Stimulated activated CD8-positive, alpha-beta memory T cell treated with anti-CD3 and anti-CD28 coated beads, Interleukin-12 subunit alpha, Interleukin-12 subunit beta, amount 100 ng/mL, for 24 hours (primary cell): ENCODE measurements around the gene CDC42EP4.
"Not testable (repeated sequence)": the region's sequence is repeated elsewhere in the genome, so short reads cannot be mapped to it uniquely, and the experiment has no call there.

Experiments
- DNase-seq: peaks from one replicate; pipeline ENCODE4 v3.0.0-alpha.2; 2020; ENCODE audit errors: extremely low read depth

CDC42EP4 gene

DNA sequence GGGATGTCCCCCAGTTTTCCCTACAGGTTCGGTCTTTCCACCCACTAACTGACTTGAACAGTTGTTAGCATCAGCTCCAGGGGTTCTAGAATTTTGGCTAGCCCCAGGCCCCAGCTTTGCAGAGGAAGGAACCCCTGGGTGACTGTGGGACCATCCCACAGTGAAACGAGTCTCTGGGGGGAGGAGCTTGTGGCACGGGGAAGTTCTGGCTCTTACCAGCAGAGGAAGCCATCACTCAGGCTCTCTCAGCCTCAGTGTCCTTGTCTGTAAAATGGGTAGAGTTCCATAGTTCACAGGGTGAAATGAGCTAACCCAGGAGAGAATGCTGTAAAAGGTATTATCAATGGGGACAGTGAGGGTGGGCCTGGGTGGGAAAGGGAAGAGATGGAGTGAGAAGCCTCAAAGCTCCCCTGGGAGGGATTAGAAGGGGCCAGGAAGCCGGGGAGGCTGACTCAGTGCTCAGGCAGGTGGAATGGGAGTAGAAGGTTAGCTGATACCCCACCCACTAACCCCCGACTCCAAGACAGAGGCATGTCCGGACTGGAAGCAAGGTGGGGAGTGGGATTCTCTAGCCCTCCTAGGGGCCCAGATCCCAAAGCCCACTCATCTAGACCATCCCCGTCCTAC is 30.9 kb upstream of the CDC42EP4 start:
- no peak for DNase-seq

DNA sequence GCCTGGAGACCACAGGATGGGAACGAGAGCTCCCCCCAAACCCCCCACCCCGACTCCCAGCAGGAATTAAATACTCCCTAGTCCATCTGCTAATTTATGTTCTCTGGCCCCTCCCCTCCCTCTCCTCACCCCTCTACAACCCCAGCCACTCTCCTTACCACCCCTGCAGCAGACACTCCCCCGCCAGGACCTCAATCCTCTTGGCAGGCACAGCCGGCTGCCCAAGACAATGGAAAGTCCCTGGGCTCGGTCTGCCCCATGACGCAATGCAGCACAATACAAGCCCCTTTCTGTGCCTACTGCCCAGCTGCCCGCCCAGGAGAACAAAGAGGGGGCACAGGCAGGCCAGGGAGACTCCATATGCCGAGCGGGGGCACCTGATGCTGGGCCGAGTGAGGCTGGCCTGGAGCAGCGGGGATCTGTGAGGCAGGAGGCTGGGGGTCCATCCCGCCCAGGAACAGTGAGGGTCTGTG is 30.3 kb upstream of the CDC42EP4 start:
- no peak for DNase-seq

DNA sequence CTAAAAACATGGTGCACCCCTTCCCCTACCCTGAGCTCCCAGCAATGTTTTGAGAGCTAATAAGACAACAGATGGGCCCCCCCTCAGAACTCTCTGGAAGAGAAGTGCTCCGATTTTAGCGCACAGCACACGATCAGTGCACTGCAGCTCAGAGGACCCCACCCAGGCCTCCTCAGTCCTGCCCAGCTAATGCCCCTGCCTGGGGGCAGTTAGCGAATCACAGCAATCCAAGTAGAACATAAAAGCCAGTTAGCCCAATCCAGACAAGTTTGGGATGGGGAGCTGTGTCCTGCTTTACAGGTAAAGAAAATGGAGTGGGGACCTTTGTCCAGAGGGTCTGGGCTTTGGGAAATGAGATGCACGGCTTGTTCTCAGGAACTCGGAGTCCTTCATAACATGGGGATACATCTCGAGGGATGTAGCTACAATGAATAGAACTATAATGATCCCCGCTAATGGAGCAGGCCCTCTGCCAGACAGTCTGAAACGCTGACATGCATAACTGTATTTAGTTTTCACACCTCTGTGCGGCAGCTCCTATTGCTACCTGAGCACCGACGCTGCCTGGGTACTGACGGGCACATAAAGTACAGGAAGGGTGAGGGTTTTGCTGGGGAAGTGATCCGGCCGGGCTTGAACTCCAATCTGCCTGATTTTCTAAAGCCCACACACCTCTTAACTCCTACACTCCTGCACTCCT is 29.7 kb upstream of the CDC42EP4 start:
- no peak for DNase-seq

DNA sequence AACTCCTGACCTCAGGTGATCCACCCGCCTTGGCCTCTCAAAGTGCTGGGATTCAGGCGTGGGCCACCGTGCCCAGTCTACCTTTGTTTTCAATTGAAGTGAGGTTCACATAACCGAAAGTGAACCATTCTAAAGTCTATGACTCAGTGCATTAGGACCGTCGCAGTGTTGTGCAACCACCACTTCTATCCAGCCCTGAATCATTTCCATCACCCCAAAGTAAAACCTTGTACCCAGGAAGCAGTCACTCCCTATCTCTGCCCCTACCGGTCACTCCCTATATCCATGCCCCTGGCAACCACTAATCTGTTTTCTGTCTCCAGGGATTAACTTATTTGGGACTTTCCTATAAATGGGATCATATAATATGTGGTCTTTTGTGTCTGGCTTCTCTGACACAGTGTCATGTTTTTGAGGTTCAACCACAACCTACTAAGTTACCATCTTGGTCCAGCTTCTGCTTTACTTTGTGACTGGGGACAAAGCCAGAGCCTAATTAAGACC is 28.3 kb upstream of the CDC42EP4 start:
- no peak for DNase-seq

DNA sequence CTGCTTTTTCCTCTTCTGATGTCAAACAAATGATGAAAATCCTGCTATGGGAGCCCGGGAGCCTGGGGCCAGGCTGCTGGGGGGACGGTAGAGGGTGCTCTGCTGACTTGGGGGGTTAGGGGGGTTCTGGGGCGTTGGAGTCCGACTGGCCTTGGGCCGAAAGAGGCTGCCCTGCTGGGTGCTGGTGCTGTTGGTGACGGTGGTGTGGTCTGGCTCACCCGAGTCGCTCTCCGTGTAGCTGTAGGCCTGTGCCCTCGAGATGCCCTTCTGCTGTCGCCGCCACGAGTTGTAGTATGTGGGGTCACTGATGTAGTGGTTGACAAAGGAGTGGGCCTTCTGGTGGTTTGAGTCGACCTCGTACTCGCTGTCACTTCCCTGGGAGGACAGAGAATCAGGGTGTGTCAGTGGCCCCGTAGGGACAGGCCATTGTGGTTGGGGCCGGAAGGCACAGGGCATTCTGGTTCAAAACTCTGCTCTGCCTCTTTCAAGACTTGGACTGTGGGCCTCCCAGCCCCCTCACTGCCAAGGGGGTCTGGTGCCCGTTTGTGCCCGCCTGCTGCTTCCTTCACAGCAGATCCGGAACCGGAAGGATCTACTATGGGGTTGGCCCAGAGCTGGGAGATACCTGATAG is 26.9 kb upstream of the CDC42EP4 start:
- no peak for DNase-seq

DNA sequence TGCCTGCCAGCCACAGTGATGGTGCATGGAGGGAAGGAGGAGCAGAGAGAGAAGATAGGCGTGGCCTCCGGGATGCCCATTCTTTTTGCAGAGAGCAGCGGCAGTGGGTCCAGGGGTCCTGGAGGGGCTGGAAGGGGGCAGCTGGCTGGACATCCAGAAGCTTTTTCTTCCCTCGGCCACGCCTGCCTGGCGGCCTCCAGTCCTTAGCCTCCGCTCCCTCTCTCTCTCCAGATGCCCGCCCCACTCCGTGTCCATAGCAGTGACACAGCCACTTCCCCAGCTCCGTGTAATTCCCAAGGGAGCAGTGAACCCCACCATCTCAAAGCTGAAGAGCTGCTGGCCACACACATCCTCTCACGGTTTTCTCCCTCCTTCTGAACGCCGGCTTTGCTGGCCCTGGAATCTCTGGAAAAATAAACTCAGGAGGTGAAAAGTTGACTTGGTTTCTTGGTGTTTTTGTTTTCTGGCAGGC is 26.3 kb upstream of the CDC42EP4 start:
- DNase-seq = no peak

DNA sequence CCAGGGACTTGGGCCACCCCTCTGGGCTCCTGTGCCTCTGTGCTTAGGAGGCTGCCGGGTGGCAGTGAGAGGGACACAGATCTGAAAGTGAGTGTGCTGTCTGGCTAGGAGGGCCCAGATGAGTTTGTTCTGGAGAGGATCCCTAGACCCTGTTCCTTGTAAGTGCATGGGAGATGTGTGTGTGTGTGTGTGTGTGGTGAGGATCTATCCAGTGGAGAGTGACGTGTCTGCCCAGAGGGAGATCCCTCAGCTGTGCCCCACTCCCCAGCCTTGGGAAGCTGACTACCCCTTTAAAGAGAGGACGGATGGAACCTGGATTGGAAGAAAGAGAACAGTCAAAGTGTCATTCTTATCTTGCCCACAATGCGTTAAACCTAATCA is 25.5 kb upstream of the CDC42EP4 start:
- no peak for DNase-seq

DNA sequence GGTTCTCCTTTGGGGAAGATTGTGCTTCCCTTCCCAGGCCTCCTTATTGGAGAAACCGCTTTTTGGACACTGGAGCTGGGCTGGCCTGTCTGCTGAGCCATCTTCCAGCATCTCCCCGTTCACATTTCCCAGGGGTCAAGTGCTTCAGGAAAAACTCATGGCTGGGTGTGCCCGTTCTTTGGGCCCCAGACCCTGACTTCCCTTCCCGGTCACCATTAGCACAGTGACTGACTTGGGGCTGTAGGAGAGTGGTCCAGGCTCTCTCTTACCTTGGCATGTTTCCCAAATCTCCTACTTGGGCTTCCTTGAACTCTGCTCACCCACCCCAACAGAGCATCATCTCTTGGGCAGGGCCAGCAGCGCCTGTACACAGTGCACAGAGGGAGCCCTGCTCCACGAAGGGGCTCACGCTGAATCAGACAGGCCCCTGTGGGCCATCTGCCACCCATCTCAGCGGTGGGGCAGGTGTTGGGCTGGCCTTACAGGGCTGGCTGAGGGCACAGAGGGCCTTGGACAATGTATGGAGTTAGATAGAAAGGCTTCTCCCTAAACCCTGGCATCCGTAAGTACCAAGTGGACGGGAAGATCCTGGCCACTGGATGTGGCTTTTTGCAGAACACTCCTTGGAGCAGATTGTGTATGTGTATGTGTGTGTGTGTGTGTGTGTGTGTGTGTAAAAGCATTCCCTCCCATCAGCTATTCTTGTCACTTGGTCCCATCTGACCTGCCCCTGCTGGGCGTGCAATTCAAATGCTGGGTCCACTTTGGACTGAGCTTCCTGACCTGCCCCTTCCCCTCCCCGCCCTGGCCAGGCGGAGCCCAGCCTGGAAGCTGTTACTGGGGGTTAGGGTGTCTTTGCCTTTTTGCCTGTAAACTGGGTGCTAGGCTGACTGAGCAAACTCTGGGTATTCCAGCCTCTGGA is 24.9 kb upstream of the CDC42EP4 start:
- DNase-seq = no peak

DNA sequence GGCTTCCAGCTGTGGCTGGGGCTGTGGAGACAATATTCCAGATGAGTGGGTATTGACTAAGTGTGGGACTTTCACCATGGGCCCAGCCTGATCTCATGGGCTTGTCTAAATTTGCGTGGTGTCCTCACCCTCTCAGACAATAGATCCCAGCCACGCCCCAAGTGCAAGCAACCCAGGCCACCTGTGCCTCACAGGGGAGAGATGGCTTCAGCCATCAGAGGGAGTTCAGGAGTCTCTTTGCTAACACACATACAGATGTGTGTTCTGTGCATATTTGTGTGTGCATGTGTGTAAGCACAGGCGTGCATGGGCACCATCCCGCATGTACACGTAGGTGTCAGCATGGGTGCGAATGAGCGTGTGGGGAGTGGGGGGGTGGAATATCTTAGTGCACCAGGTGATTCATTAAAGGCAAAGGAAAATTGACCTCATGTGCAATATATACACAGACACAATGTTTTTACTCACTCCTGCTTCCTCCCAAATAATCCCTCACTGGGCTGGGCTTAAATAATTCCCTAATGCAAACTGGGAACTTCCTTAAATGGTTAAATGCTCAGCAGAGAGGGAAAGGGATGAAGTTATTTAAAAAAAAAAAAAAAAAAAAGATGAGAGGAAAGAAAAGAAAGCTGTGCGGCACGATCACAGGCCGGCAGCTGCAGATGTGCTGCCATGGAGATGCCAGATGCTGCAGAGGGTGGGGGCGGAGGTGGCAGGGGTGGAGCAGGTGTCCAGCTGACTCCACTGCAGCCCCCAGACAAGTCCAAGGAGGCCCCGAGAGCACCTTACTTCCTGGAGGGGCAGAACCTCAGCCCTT is 24.0 kb upstream of the CDC42EP4 start:
- DNase-seq = no peak

DNA sequence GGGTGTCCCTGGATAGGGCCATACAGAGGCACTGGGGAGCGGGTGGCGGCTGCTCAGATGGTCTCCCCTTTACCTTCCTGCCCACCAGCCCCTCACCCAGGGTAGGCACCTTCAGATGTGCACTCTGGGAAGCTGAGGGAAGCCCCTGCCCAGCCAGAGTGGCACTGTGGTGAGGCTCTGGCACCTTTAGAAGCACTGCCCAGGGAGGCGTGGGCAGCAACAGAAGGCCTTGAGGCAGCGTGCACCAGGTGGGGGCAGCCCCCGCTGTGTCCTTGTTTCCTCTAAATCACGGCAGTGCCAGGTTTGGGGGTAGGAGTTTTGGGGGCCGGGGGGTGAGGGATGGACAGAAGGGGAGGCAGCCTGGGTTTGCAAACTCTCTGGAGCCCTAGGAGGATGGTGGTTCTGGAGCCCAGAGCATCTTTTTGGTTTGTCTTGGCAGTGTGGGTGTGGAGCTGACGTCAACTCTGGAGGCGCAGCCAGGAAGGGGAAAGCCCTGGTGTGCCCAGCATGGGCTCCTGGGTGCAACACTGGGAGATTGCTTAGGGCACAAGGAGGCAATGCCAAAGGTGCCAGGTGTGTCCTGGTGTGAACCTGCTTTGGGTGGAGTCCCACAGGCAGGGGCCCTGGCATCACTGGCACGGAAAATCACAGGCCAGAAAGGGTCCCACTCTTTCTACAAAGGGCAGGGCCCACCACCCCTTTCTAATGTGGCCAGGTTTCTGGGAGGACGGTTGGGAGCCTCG is 23.1 kb upstream of the CDC42EP4 start:
- no peak for DNase-seq

DNA sequence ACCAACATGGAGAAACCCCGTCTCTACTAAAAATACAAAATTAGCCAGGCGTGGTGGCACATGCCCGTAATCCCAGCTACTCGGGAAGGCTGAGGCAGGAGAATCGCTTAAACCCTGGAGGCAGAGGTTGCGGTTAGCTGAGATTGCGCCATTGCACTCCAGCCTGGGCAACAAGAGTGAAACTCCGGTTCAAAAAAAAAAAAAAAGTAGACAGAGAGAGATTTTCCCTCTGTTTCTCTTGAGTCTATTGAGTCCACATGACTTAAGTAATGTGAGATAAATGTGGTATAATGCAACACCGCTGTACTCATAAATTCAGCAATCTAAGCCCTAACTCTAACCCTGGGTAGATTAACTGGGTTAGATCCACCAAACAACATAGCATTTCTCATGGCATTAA is 21.6 kb upstream of the CDC42EP4 start:
- DNase-seq = not testable (repeated sequence)

DNA sequence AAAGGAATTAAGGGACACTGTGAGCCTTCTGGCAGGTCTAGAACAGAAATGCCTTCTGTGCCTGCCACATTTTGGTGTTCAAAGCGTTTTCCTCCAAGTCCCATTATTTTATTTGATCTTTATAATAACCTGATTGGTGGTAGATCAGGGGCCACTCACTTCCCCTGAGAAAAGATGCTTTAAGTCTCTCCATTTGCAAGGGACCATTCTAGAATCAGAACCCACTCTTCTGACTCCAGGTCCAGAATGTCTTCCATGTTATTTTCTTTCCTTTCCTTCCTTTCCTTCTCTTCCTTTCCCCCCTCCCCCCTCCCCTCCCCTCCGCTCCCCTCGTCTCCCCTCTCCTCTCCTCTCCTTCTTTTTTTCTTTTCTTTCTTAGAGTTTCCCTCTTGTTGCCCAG is 19.3 kb upstream of the CDC42EP4 start:
- DNase-seq = no peak

DNA sequence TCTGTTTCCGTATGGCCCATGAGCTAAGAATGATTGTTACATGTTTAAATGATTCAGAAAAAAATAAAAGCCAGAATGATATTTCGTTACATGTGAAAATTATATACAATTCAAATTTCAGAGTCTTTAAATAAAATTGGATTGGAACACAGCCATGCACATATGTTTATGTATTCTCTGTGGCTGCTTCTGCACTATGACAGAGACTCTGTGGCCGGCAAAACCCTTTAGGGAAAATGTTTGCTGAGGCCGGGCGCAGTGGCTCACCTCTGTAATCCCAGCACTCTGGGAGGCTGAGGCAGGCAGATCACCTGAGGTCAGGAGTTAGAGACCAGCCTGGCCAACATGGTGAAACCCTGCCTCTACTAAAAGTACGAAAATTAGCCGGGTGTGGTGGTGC is 15.9 kb upstream of the CDC42EP4 start:
- no peak for DNase-seq

DNA sequence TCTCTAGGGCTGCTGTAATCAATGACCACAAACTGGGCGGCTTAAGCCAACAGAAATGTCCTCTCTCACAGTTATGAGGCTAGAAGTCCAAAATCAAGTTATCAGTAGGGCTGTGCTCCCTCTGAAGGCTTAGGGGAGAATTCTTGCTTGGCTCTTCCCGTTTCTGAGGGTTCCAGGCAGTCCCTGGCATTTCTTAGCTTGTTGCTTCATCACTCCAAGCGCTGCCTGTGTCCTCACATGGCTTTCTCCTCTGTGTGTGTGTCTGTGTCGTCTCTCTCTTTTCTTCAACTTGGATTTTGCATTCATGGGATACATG is 13.7 kb upstream of the CDC42EP4 start:
- DNase-seq = no peak

DNA sequence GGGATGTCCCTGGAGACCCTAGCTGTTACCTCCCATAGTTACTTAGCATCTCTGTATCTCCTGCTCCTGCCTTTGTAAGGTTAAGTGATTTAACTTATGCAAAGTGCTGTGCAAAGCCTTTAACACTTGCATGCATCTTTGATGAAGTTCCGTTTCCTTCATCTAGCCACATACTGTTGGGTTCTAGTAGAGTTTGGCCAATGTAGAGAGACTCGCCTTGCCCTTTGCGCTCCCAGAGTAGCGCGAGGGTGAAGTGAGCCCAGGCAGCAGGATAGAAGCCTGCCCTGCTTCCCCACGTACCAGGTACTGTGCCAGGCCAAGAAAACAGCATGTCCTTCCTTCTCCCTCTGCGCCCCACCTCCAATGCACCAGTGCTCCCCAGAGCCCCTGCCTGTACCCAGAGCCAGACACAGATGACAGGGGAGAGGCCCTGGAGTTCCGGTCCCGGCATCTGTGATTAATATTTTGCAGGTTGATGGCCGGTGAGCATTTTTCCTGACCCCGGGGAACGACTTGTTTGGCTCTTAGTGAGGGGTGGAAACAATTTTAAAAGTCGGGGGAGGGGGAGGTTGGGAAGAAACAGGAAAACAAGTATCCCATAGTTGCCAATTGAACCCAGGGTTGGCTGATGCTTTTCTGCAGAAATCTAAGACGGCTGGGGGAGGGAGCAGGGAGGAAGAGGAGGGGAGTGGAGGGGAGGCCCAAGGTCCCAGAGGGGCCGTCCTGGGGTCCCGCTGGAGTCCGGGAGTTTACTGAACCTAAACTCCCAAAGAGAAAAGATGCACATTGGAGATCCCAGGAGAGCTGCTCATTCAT is 13.1 kb upstream of the CDC42EP4 start:
- no peak for DNase-seq

DNA sequence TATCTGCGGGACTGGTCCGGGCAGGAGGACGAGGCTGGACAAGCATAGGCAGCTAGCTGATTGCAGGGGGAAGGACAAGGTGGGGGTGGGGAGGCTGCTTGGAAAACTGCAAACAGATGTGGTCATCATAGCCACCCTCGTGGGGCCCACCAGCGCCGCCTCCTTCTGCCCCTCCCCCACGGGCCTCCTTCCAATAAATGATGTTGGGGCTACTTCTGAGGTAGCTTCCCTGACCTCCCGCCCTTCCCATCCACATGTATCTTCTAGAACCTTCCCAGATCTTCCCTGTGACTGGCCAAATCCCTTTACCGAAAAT is 12.3 kb upstream of the CDC42EP4 start:
- DNase-seq = no peak

DNA sequence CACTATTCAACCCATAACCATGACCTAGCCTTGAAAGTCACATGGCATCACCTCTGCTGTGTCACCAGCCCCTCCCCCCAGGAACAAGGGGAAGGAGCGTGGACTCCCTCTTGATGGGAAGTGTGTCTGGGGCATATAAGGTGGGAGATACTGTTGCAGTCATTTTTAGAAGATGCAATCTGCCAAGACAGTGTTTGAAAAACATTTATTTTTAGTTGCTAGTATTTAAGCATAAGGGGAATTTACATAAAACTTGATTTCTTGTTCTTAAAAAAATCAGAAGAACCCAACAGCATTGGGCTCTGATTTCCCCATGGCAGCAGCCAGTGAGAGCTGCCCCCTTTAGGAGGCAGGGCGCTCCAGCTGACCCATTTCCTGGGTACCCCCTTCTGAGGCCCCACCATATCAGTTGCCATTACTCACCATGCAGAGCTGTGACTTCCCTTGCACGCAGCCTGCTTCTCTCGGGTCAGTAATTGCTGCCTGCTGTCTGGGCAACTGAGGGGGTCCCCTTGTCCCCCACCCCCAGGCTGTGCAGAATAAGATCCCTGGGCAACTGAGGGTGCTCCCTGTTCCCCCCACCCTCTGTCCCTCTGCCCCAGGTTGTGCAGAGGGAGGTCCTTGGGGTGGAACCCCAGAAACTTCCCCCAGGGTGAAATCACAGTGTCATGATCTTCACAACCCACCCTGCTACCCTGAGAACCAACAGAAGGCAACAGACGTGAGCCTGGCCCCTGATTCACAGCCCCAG is 11.8 kb upstream of the CDC42EP4 start:
- no peak for DNase-seq

DNA sequence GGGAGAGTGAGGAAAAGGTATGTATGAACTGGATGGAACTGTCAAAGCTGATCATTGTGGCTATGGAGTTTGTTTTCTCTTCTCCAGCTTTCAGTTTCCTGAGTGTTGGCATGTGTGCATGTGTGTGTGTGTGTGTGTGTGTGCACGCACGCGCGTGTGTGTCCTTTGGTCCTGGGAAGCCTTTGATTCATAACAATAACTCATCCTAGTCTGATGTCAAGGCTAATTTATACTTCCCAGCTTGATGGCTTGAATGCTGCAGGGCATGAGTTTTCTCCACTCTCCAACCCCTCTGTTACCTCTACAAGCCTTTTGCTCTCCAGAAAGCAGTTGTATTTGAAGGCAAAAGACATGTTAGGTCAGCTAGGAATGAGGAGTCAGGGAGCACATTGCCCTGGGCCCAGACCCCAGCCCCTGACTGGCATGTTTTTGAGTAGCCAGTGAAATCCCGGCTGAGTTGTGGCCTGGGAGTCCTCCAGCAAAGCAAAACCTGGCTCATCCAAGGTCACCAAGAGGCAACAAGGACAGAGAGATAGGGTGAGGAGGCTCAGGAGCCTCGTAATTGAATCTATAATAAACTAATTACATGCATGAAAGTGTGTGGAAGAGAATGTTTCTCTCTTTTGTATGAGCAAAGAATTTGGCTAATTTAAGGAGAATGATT is 8.9 kb upstream of the CDC42EP4 start:
- no peak for DNase-seq
